Measurements from ENCODE around the gene GOLGA6A. TPM values are rescaled to one million over a fixed set of nuclear protein-coding genes. Genes with fewer than 3 reads are reported as not detected.
A peak's percentile ranks its signal among the peaks of the same experiment; 100 is the strongest.
"Not testable (repeated sequence)": the region's sequence is repeated elsewhere in the genome, so short reads cannot be mapped to it uniquely, and the experiment has no call there.

GOLGA6A gene, protein sequence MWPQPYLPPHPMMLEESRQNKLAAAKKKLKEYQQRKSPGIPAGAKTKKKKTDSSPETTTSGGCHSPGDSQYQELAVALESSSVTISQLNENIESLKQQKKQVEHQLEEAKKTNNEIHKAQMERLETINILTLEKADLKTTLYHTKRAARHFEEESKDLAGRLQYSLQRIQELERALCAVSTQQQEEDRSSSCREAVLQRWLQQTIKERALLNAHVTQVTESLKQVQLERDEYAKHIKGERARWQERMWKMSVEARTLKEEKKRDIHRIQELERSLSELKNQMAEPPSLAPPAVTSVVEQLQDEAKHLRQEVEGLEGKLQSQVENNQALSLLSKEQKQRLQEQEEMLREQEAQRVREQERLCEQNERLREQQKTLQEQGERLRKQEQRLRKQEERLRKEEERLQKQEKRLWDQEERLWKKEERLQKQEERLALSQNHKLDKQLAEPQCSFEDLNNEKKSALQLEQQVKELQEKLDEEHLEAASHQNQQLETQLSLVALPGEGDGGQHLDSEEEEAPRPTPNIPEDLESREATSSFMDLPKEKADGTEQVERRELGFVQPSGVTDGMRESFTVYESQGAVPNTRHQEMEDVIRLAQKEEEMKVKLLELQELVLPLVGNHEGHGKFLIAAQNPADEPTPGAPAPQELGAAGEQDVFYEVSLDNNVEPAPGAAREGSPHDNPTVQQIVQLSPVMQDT
- 0.76 TPM in 1 of 2 replicates, not detected in the other for total RNA-seq (2014; rRNA removed; shearing (Covaris generic))
- 0.13 and 0.63 TPM in 2 replicates for total RNA-seq (2022)
- not detected for Bru-seq, nascent RNA
- percentile 9 among the genes with signal in this experiment for BruChase-seq, experiment 1, labeled RNA remaining after a 6-hour chase
- not detected for BruChase-seq, experiment 2, labeled RNA remaining after a 2-hour chase
- long read RNA-seq, result 0 reads

DNA sequence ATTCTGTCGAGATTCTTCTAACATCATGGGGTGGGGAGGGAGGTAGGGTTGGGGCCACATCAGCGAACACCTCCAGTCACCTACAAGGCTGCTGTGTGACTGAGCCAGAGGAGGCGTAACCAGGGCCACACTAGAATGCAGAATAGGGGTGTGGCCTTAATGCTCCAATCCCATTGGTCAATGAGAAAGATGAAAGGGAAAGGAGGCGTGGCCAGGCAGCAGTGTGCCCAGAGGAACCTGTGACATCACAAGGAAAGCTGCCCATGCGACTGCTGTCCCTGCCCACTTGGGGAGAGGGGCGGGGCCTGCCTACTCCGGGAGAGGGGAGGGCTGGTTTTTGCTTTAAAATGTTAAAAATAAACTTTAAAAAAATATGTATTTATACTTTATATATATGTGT is at the start of gene GOLGA6A:
GOLGA6A (minus strand) TSS at position 101 of the 400 bp plus-strand sequence; CDS start at position 60, 41 bp downstream.
- DNase-seq (ENCODE audit: low spot score); H3K4me3 ChIP-seq (ENCODE audit: low read depth, low read length, poor library complexity, severe bottlenecking); CTCF ChIA-PET (ENCODE audit: unreplicated experiment); H3K9me3 ChIP-seq (ENCODE audit: low read length); H4K20me1 ChIP-seq (ENCODE audit: insufficient read depth, low read length); POLR2A ChIA-PET; intact Hi-C loops (cut with micrococcal nuclease; ENCODE audit: unreplicated experiment); H3K4me1 ChIP-seq (ENCODE audit: insufficient read depth, low read length, poor library complexity, severe bottlenecking); H3K27ac ChIP-seq (ENCODE audit: low read depth, low read length, poor library complexity, severe bottlenecking); H3K79me2 ChIP-seq (ENCODE audit: insufficient read depth, low read depth, low read length); BruUV-seq (replicated peaks); H3K4me2 ChIP-seq (ENCODE audit: low read length); H3K36me3 ChIP-seq (ENCODE audit: insufficient read depth, low read length); H3K9me2 ChIP-seq (ENCODE audit: insufficient read depth, low read length); H2AFZ ChIP-seq (ENCODE audit: low read length): not testable (repeated sequence)

- H3K9me2 ChIP-seq (ENCODE audit: insufficient read depth, low read length), result no peaks in the 10 kb centered on the region
- POLR2A ChIA-PET, result no interaction called here
- H3K4me2 ChIP-seq (ENCODE audit: low read length), result no peak overlapping the region
- no peak overlapping the region for H3K4me3 ChIP-seq (ENCODE audit: low read depth, low read length, poor library complexity, severe bottlenecking)
- no peaks in the 10 kb centered on the region for H3K79me2 ChIP-seq (ENCODE audit: insufficient read depth, low read depth, low read length)
- H3K27ac ChIP-seq (ENCODE audit: low read depth, low read length, poor library complexity, severe bottlenecking), result no peak overlapping the region
- no TSS peak for BruUV-seq (replicated peaks)
- H3K36me3 ChIP-seq (ENCODE audit: insufficient read depth, low read length), result no peaks in the 10 kb centered on the region
- H2AFZ ChIP-seq (ENCODE audit: low read length), result no peak overlapping the region
- H4K20me1 ChIP-seq (ENCODE audit: insufficient read depth, low read length), result no peaks in the 10 kb centered on the region
- H3K9me3 ChIP-seq (ENCODE audit: low read length), result no peaks in the 10 kb centered on the region
- CTCF ChIA-PET (ENCODE audit: unreplicated experiment), result no interaction called here
- no peak for DNase-seq (ENCODE audit: low spot score)
- no peaks in the 10 kb centered on the region for H3K4me1 ChIP-seq (ENCODE audit: insufficient read depth, low read length, poor library complexity, severe bottlenecking)
- intact Hi-C loops (cut with micrococcal nuclease; ENCODE audit: unreplicated experiment), result no loop called here
- TF ChIP-seq, protein P1, sequence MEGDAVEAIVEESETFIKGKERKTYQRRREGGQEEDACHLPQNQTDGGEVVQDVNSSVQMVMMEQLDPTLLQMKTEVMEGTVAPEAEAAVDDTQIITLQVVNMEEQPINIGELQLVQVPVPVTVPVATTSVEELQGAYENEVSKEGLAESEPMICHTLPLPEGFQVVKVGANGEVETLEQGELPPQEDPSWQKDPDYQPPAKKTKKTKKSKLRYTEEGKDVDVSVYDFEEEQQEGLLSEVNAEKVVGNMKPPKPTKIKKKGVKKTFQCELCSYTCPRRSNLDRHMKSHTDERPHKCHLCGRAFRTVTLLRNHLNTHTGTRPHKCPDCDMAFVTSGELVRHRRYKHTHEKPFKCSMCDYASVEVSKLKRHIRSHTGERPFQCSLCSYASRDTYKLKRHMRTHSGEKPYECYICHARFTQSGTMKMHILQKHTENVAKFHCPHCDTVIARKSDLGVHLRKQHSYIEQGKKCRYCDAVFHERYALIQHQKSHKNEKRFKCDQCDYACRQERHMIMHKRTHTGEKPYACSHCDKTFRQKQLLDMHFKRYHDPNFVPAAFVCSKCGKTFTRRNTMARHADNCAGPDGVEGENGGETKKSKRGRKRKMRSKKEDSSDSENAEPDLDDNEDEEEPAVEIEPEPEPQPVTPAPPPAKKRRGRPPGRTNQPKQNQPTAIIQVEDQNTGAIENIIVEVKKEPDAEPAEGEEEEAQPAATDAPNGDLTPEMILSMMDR (conservative IDR thresholded peaks at IDR 0.05; ENCODE audit: low read length), result no peak
- no peak for TF ChIP-seq EZH2phosphoT487 (IDR thresholded peaks at IDR 0.05; ENCODE audit: borderline replicate concordance, low read depth, low read length)
These were observed 49.5 kb upstream of the GOLGA6A start for GRCh38 chr15:74131628-74132413.

Measured in OCI-LY7 (cell line).